ENCODE measurements around the gene TAF1B.

TAF1B gene

GRCh38 chr2:9808334-9809063 lies 34.8 kb upstream of the TAF1B start:
- no peak for DNase-seq

GRCh38 chr2:9809064-9809356 lies 34.3 kb upstream of the TAF1B start:
- DNase-seq = no peak

GRCh38 chr2:9809448-9810088 lies 33.7 kb upstream of the TAF1B start:
- DNase-seq = peak; percentile 53

DNA sequence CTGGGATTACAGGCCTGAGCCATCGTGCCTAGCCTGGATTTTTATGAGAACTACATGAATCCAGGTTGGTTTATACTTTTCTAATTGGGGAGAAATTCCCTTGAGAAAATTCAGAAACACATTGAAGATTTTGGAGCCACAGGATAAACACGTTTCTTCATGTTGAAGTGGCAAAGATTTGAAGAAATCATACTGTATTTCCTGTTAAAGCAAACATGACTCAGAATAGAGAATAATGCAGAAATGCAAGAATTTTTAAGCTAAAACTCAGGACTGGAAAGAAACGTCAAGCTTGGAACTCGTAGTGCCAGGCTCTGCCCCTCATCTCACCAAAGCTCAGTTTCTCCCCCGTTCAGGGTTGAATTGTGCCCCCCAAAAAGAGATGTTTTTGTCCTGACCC lies 32.1 kb upstream of the TAF1B start:
- no peak for DNase-seq

GRCh38 chr2:9811679-9812511 lies 31.4 kb upstream of the TAF1B start:
- DNase-seq = no peak

GRCh38 chr2:9812945-9813311 lies 30.3 kb upstream of the TAF1B start:
- DNase-seq = no peak

- DNase-seq = peak; percentile 68
These were observed 29.8 kb upstream of the TAF1B start for GRCh38 chr2:9813312-9814128.

GRCh38 chr2:9814129-9814868 lies 29.0 kb upstream of the TAF1B start:
- no peak for DNase-seq

DNA sequence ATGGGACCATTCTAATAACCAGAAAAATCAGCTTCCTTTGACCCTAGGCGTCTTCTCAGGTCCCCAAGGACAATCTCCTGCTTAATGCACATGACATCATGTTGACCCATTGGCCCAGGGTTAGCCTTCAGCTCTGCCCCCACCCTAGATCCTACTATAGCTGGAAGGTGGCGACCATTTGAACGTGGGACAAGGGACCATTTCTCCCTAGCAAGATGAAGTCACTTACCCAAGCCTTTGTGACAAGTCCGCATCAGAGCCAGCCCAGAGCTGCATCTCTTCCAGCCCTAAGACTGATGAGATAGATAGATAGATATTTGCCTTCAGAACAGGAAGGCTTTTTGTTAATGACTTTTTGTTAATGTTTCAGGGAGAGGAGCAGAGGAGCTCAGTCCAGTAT lies 28.2 kb upstream of the TAF1B start:
- DNase-seq = no peak

- DNase-seq = no peak
These were observed 27.4 kb upstream of the TAF1B start for GRCh38 chr2:9815844-9816279.

DNA sequence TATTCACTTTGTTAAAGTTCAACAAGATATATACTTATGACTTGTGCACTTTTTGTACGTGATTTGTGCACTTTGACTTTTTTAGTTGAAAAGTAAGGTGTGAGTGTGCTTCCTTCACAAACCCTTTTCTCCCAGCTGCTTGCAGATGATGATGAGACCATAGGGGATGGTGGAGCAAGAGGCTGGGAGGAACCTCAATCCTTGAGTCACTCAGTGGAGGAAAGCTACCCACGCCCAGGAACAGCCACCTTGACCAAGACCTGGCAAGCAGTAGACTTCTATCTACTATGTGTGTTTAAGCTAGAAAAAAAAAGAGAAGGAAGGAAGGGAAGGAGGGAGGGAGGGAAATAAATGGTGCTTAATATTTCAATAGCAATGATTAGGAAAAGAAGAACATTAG lies 25.2 kb upstream of the TAF1B start:
- no peak for DNase-seq

DNA sequence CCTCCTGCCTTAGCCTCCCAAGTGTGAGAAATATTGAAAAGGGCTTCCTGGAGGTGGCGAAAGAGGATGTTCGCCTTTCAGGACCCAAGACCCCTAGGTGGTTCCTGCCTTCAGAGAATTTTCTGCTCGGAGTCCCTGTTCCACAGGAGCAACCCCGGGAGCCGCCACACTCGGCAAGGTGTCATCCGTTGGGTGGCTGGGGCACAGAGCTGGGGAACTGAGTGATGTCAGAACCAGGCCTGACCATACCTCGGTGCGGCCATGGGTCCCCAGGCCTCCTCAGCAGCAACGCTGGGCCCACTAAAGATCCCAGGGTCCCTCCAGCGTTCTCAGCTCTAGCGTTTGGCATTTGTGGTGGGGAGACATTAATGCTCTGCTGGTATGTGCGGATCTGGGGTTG lies 23.7 kb upstream of the TAF1B start:
- DNase-seq = no peak

DNA sequence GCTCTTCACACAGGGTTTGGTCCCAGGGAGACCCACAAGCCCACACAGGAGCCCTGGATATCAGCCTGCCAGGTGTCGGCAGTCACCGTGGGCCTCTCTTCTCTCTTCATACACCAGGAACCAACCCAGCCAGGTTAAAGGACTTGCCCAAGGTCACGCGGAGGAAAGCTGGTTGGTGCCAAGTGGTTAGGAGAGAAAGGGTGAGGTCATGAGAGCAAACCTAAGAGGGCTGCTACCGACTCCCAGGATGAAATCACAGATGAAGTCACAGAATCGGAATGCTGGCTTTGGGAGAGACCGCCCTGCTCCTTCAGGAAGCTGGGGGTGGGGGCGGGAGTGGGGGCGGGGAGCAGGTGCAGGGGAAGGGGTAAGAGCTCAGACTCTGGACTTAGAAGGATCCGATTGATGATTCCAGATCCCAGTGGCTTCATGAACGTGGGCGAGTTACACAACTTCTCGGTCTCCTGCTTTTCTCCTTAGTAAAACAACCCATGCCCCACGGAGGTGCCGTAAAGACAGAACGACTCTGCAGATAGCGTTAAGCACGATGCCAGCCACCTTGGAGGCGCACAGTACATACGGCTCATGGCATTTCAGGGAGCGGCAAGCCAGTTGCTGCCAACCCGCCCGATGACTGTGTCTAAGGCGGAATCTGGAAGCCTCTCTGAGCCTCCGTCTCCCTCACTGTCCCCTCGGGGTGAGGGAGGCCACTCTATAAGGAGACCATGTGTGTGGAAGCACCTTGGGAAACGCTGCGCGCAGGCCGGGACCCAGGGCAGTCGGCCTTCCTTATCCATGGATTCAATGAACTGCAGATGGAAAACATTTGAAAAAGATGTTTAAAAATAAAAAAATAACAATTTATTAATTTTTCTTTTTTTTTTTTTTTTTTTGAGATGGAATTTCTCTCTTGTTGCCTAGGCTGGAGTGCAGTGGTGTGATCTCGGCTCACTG lies 23.0 kb upstream of the TAF1B start:
- DNase-seq = no peak

GRCh38 chr2:9821805-9822445 lies 21.3 kb upstream of the TAF1B start:
- DNase-seq = peak; percentile 85

GRCh38 chr2:9824441-9824840 lies 18.8 kb upstream of the TAF1B start:
- DNase-seq = no peak

GRCh38 chr2:9824956-9825720 lies 18.1 kb upstream of the TAF1B start:
- DNase-seq = no peak

DNA sequence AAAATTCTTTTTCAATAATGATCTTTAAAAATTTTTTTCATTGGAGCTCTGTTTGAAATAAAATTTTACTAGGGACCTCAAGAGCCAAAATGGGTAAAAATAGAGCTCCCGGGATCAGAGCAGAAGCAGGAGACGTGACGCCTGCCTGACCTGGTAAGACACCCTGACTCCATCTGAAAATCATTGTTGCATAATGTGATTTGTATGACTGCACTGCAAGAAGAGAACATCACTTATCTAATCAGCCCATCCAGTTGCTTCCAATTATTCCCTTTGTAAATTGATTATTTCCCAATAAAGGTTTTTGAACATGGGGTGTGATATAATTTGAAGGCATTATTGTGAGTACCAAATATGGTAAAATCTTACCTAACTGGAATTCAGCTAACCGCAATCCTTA lies 17.1 kb upstream of the TAF1B start:
- DNase-seq = no peak

- no peak for DNase-seq
These were observed 12.4 kb upstream of the TAF1B start for GRCh38 chr2:9830685-9831410.

DNA sequence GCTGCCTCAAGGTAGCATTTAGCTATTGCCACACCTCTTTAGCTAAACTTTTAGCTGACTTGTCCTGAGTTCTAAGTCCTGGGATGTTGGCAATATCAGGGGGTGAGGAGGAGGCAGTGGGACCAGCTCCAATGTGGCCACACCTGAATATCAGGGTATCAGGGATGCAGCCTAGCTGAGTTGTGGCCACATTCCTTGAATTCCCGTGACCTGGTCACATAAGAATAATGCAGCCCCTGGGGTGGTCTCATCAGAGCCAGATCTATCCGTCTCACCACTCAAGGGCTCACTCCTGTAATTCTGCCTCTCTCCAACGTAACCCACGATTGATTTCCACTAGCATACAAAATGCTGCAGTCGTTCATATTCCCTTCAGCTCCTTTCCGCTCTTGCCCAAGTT lies 11.6 kb upstream of the TAF1B start:
- no peak for DNase-seq

Measured in NCI-H146 (cell line).